HG03280 (cell line): ENCODE data around the gene TMPRSS7.
A peak's percentile ranks its signal among the peaks of the same experiment; 100 is the strongest.

ENCODE experiments used
- ATAC-seq: cut with Tn5 transposase; IDR thresholded peaks from one replicate; pipeline ENCODE4 v1.9.1; 2021; ENCODE audit warnings: mild to moderate bottlenecking, moderate library complexity; ENCODE audit not compliant: unreplicated experiment

Gene TMPRSS7

DNA sequence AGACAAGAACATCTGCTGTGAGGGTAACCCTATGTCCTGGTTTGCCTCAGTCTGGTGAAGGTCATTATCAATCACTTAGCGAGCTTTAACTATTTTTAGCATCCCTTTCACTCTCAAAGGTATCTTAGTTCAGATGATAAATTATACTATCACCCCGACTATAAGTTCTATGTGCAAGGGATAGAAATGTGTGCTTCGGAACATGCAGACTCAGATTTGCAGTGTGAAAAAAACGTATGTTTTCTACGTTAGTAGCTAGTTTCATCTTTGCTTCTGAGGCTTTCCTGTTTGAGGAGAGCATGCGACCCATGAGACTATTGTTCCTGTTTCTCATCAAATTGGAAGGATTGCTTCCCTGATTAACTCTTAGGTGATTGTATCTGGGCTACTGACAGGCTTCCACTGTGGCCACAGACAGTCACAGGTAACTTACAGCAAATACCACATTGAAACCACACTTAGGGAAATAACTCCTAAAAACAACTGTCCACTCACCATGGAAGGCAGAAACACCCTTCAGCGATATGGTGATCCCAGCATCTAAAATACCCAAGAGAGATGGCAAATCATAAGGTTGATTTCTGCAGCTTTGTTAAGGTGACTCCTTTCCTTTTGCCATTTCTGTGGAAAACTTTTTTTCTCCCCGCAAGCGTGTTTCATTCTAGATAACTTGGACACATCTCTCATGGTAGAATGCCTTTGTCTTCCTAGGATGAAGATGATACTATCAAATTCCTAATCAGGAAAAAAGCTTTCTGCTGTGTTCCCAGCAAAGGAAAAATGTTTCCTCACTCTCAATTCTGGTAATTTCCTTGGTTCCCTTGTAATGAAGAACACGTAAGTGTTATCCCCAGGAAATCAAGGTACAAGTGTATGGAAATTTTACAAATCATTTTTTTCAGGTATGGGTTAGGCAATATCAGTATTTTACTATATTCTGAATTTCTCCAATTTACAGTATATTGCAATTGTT lies 93.3 kb downstream of the TMPRSS7 start:
- no peak for ATAC-seq

DNA sequence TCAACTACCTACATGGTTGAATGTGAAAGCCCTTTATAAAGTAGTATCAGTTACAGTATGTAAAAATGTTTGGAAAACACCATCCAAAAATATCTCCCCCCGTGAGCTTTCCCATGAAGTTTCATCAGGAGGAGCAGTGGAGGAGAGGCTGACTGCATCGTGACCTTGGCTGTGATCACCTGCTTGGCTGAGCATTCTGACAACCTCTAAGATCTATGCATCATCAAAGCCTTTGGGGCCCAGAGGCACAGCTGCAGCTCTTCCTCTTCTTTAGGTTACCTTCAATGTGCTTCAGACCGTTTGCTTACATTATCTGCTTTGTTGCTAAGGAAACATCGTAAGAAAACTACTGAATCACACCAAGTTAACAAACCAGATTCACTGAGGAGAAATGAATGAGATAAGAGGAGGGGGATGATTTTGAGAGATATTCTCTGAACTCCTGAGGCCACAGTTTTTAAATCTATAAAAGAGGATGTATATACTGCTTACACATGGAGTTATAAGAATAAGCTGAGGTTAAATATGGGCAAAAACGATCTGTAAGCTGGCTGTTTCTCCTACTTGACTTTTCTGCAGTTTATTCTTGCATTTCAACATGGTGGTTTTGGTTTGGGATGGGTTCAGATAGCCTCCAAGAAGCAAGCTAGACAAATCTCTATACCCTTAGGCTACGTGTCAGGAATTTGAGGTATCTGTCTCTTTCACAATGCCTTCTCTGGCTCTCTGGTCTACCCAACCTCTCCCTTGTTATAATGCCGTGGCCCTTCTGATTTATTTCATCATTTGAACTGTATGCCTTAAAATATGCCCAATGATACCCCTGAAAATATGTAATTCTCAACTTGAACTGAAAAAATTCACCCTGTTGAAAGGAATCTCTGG lies 94.5 kb downstream of the TMPRSS7 start:
- peak; percentile 65 for ATAC-seq

DNA sequence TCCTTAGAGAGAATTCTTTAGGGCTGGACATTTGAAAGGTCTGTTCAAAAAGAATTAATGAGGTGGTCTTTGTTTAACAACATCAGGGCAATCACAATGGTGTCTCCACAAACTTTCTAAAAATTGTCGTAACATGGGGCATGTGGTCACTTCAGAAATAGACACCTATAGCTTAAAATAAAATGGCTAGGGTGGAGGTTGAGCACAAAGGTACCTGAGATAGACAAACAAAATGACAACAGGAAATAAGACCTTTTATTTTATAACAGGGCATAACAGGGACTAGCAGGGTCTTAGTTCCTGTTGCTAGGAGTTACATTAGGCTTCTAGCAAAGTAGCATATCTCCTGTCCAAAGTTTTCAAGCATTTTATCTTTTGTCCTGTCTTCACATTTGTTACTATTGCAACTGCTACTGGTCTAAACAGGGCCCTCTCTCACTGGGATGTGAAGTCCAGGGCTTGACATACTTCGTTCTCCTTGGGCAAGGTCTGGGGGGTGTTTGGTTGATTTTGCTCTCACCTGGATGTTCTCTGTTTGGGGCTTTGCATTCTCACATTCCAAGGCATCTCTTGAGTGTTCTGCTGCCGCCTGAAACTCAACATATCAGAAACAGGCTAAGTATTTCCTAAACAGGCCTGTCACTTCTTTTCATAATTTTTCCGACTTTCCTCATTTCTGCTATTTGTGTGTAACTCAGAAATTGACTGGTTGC lies 95.5 kb downstream of the TMPRSS7 start:
- no peak for ATAC-seq

DNA sequence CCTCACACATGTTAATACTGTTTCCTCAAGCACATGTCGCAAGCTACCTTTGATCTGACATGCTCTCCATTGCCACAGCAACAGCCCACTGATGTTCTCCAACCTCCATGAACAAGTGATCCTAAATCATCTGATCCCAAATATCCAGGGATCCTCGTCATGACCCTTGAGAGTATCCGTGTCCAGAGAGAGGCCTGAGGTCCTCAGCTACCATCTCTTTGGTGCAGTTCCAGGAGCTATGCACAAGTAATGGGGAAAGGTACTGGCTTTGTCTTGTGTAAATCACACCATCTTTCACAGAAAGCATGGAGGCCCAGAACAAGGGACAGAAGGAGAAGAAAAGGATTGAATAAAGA lies 96.1 kb downstream of the TMPRSS7 start:
- no peak for ATAC-seq
